GM21786 (cell line): Measurements from ENCODE around the gene SCGB1D2.

Source experiments
- ATAC-seq: cut with Tn5 transposase; IDR thresholded peaks from one replicate; pipeline ENCODE4 v1.9.1; 2021; ENCODE audit not compliant: unreplicated experiment

SCGB1D2 gene

GRCh38 chr11:62256281-62256680 lies 14.2 kb downstream of the SCGB1D2 start:
- no peak for ATAC-seq

GRCh38 chr11:62260261-62260953 lies 18.4 kb downstream of the SCGB1D2 start:
- no peak for ATAC-seq

- ATAC-seq = no peak
Observed at GRCh38 chr11:62264004-62264403, 22.0 kb downstream of the SCGB1D2 start.

- ATAC-seq = no peak
Observed at GRCh38 chr11:62266558-62266957, 24.5 kb downstream of the SCGB1D2 start.

DNA sequence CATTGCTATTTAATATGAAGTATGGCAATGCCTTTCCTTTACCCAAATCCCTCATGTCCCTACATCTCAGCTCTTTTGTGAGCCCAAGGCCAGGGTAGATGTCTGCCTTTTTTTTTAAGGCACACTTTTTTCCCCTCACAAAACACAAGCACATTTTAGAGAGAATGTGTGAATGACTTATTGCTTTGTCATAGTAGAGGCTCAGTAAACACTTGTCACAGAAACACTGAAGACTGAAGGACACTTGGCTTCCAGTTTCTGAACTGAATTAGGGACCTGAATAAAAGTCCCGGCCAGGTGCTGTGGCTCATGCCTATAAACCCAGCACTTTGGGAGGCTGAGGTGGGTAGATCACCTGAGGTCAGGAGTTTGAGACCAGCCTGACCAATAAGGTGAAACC lies 25.0 kb downstream of the SCGB1D2 start:
- no peak for ATAC-seq

GRCh38 chr11:62267576-62267975 lies 25.5 kb downstream of the SCGB1D2 start:
- no peak for ATAC-seq

- no peak for ATAC-seq
Observed at GRCh38 chr11:62269654-62270278, 27.7 kb downstream of the SCGB1D2 start, which contains the start of gene SCGB2A2. TSS of gene SCGB2A2 (plus strand) at chr11:62270158. CDS start at chr11:62270217, 59 bp downstream.

DNA sequence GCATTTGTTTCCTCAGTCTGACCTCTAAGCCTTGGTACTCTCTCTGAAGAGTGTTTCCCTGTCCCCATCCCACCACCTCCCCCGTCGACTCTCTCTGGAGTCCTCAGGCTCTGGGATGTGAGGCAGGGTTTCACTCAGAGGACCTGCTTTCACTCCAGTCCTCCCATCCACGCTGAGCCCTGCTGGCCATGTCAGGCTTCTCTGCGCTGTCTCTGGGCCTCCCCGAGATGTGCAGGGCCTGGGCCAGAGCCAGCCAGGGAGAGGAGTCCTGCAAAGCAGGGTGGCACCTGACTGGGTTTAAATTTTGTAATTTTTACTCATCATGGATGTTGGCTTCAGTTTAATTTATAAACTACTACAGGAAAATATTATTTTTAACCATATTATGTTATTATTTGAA lies 31.2 kb downstream of the SCGB1D2 start:
- ATAC-seq = no peak

DNA sequence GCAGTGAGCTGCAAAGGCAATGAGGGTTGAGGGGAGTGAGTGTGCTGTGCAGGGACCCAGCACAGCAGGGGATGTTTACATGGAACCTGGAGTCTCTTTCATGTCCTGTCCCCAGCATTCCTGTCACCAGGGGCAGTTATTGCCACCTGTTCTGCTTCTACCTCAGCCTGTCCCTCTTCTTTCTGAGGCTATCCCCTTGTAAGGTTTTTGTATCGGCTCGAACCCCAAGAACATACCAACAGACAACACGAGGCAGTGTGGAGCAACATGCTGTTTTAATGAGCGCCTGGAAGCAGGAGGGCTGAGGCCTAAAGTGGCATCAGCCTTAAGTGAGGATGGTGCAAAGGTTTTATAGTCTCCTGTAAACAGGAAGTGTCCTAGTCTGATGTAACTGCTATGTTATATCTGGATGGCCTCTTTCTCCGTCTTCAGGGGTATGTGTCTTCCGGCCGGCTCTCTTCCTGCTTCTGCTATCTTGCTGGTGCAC lies 31.8 kb downstream of the SCGB1D2 start:
- ATAC-seq = no peak

DNA sequence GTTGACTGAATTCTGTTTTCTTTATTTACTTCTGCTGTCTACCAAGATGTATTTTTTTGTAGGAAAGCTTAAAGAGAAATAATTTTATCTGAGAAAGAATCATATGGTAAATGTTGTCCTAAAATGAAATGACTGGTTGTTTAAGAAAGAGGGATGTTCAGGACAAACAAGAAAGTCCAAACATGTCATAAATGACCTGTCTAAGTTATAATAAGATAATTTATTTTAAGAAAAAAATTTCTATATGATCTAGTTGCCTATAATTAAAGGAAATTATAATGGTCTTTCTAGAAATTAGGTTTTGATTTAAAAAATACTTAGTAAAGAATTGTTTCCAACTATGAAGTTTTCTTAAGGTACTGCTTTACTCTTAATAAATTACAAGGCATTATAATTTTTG lies 38.4 kb downstream of the SCGB1D2 start:
- no peak for ATAC-seq
